ENCODE measurements around the gene ACP3.

Gene ACP3

DNA sequence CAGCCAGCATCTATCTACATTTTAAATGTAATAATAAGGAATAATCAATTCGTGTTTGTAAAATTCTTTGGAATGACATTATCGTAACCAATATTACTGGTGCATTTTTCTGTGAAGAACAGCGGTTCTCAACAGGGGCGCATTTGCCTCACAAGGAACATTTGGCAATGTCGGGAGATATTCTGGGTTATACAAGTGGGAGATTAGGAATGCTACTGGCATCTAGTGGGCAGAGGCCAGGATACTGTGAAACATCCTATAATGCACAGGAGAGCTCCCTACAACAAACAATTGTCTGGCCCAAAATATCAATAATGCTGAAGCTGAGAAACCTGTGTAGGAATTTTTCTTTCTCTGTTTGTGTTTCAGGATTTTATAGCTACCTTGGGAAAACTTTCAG lies 25.0 kb downstream of the ACP3 start:
- TF ChIP-seq, protein P1, sequence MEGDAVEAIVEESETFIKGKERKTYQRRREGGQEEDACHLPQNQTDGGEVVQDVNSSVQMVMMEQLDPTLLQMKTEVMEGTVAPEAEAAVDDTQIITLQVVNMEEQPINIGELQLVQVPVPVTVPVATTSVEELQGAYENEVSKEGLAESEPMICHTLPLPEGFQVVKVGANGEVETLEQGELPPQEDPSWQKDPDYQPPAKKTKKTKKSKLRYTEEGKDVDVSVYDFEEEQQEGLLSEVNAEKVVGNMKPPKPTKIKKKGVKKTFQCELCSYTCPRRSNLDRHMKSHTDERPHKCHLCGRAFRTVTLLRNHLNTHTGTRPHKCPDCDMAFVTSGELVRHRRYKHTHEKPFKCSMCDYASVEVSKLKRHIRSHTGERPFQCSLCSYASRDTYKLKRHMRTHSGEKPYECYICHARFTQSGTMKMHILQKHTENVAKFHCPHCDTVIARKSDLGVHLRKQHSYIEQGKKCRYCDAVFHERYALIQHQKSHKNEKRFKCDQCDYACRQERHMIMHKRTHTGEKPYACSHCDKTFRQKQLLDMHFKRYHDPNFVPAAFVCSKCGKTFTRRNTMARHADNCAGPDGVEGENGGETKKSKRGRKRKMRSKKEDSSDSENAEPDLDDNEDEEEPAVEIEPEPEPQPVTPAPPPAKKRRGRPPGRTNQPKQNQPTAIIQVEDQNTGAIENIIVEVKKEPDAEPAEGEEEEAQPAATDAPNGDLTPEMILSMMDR (IDR thresholded peaks at IDR 0.05; ENCODE audit: insufficient read depth, missing control alignments): no peak
- FAIRE-seq: no peak
- no peak for DNase-seq (ENCODE audit: insufficient read length, low spot score)

DNA sequence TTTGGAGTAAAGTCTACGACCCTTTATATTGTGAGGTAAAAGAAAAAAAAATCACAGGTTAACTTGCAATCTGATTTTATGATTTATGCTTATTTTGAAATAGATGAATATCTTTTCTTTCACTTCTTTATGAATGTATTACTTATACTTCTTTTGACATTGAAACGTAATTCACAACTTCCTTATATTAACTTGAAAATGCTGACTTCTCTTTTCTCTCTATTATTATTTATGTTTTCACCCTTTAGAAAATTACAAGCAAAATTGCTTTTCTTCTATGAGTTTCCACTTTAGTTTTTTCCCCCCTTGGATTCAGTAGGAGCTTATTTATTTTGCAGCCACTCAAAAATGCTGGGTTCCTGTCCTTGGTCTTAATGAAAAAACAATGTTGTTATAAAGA lies 25.4 kb downstream of the ACP3 start:
- DNase-seq (ENCODE audit: insufficient read length, low spot score): no peak
- no peak for FAIRE-seq
- TF ChIP-seq, protein P1 (IDR thresholded peaks at IDR 0.05; ENCODE audit: insufficient read depth, missing control alignments): no peak

DNA sequence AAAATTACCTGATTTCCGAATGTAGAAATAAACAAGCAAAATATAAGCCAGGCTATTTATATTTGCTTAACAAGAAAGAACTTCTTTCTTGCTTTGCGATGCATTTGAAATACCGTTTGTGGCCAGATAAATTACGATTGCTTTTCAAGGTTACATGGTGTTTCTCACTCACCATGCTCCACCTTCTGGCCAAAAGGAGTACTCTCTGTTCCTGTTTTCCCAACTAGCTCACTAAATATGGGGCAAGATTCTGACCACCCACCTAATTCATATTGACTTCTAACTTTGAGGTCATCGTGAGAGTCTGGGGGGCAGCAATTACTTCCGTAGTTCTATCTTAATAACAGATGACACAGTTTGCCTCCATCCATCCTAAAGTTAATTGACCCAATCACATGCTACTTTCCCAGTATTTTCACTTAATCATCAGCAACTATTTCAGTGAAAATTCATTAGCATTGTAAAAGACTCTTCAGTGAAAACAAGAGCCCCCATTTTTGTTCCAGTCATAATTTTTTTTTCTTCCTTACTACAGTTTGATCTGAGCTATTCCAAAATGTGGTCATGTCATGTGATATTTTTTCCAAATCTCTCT lies 25.9 kb downstream of the ACP3 start:
- DNase-seq (ENCODE audit: insufficient read length, low spot score) (no peak), FAIRE-seq (peak; percentile 56)
- TF ChIP-seq, protein P1 (IDR thresholded peaks at IDR 0.05; ENCODE audit: insufficient read depth, missing control alignments): peak; percentile 76

DNA sequence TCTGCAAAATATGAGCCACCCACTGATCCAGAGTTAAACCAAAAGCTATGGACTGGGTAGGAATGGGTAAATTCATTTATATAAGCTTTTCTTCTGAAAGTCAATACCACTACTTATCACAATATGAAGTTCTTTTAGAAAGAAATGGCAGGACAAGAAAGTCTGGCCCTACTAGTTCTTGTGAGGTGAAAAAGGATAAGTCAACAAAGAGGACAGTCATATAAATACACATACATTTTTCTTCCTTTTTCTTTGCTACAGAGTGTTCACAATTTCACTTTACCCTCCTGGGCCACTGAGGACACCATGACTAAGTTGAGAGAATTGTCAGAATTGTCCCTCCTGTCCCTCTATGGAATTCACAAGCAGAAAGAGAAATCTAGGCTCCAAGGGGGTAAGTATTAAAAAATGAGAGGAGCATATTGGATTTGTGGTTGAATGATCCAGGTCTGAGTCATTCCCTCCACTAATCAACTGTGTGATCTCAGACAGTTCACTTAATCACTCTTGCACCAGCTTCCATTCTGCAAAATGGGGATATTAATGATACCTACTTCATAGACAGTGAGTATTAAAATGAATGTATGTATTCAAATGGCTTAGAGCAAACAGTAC lies 27.6 kb downstream of the ACP3 start:
- DNase-seq (ENCODE audit: insufficient read length, low spot score) (no peak), FAIRE-seq (no peak)
- TF ChIP-seq, protein P1 (IDR thresholded peaks at IDR 0.05; ENCODE audit: insufficient read depth, missing control alignments): no peak

DNA sequence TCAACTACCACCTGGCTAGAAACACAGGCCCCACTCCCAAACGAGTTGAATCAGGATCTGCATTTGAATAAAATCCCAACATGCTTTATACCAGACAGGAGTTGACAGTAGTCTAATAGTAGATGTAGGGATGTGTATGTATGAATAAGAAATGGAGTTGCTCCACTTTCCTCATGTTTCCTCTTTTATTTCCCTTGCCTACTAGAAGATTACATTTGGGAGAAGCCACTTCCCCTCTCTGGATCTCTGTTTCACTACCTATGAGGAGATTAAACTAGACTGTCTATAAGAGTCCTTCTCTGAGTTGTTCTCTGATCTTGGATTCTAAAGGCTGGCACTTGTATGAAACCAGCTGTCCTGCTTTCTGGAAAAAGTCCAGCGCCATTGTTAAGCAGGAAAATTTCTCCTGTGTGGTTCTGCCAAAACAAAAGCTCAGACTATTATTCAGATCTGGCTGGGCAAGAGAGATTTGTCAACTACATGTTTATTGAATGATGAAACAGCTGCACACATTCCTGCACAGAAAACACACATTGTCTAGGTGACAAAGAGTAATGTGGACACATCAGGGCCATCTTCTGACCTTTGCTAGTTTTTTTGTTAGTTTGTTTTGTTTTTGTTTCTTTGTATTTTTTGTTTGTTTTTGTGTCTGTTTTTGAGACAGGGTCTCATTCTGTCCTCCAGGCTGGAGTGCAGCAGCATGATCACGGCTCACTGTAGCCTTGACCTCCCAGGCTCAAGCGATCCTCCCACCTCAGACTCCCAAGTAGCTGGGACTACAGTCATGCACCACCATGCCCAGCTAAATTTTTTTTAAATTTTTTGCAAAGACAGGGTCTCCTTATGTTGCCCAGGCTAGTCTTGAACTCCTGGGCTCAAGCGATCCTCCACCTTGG lies 29.9 kb downstream of the ACP3 start:
- FAIRE-seq: no peak
- DNase-seq (ENCODE audit: insufficient read length, low spot score): no peak
- TF ChIP-seq, protein P1 (IDR thresholded peaks at IDR 0.05; ENCODE audit: insufficient read depth, missing control alignments): no peak

DNA sequence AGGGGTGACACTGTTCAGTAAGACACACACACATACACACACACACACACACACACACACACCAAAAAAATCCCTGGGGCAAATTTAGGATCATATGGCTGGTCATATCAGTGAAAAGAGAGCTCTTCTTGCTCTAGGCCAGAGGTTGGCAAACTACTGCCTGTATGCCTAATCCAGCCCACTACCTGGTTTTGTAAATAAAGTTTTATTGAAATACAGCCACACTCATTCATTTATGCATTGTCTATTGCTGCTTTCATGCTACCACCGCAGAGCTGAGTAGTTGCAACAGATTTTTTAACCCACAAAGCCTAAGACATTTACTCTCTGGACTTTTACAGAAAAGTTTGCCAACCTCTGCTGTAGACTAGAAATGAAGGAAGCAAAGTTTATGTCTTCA lies 30.6 kb downstream of the ACP3 start:
- FAIRE-seq (no peak), DNase-seq (ENCODE audit: insufficient read length, low spot score) (no peak)
- TF ChIP-seq, protein P1 (IDR thresholded peaks at IDR 0.05; ENCODE audit: insufficient read depth, missing control alignments): no peak
